HG03025 (cell line): Measurements from ENCODE around the gene DPYSL5.

ENCODE experiments used
- ATAC-seq: cut with Tn5 transposase; IDR thresholded peaks from one replicate; pipeline ENCODE4 v1.9.1; 2021; ENCODE audit warnings: mild to moderate bottlenecking, moderate library complexity; ENCODE audit not compliant: unreplicated experiment, low FRiP score

DPYSL5 gene

GRCh38 chr2:26843041-26843440, 4.9 kb upstream of the DPYSL5 start:
- ATAC-seq = no peak

- ATAC-seq = no peak
Observed at GRCh38 chr2:26845021-26845420, 2.9 kb upstream of the DPYSL5 start.

GRCh38 chr2:26846334-26847306, 1.3 kb upstream of the DPYSL5 start:
- ATAC-seq = no peak

GRCh38 chr2:26847307-26847654, 651 bp upstream of the DPYSL5 start:
- no peak for ATAC-seq

GRCh38 chr2:26848336-26849055, 564 bp downstream of the DPYSL5 start:
- ATAC-seq = no peak

- ATAC-seq = no peak
Observed at GRCh38 chr2:26849056-26849999, 1.4 kb downstream of the DPYSL5 start.

GRCh38 chr2:26850000-26850431, 2.1 kb downstream of the DPYSL5 start:
- no peak for ATAC-seq

GRCh38 chr2:26850505-26850904, 2.6 kb downstream of the DPYSL5 start:
- no peak for ATAC-seq

- ATAC-seq = no peak
Observed at GRCh38 chr2:26852405-26853306, 4.7 kb downstream of the DPYSL5 start.

- no peak for ATAC-seq
Observed at GRCh38 chr2:26853751-26854150, 5.8 kb downstream of the DPYSL5 start.

GRCh38 chr2:26854283-26854827, 6.4 kb downstream of the DPYSL5 start:
- ATAC-seq = no peak

- ATAC-seq = no peak
Observed at GRCh38 chr2:26855466-26855865, 7.5 kb downstream of the DPYSL5 start.

GRCh38 chr2:26859622-26860021, 11.7 kb downstream of the DPYSL5 start:
- ATAC-seq = no peak

- ATAC-seq = no peak
Observed at GRCh38 chr2:26860211-26860850, 12.4 kb downstream of the DPYSL5 start.

GRCh38 chr2:26861610-26862224, 13.8 kb downstream of the DPYSL5 start:
- no peak for ATAC-seq

GRCh38 chr2:26864226-26864625, 16.3 kb downstream of the DPYSL5 start:
- no peak for ATAC-seq

- no peak for ATAC-seq
Observed at GRCh38 chr2:26864646-26865045, 16.7 kb downstream of the DPYSL5 start.

- ATAC-seq = no peak
Observed at GRCh38 chr2:26870585-26871095, 22.7 kb downstream of the DPYSL5 start.
